K562 (cell line): ENCODE measurements around the gene PALMD. TPM values are rescaled to one million over a fixed set of nuclear protein-coding genes. Genes with fewer than 3 reads are reported as not detected.

Experiments used
- EP400 ChIP-seq: fragments of 450-650 bp; IDR thresholded peaks from 2 replicates; pipeline ENCODE4 v1.6.1; 2017; ENCODE audit warnings: antibody characterized with exemption, mild to moderate bottlenecking, moderate library complexity
- FUS ChIP-seq: fragments of 200-400 bp; formaldehyde crosslinking; optimal IDR thresholded peaks from 2 replicates; pipeline ENCODE3; 2017; ENCODE audit warnings: low read depth, low read length
- IRF2 ChIP-seq: sonication (generic); formaldehyde crosslinking; IDR thresholded peaks from 2 replicates; pipeline ENCODE4 v1.8.1; 2022; ENCODE audit warnings: mild to moderate bottlenecking, missing genetic modification reagents
- JUND ChIP-seq, 2 experiments: IDR thresholded peaks; 2 replicates in 1 of 2; 3 replicates in 1 of 2; pipeline ENCODE4 v1.6.1; 2011; ENCODE audit warnings: borderline replicate concordance in 2 of 2, low read depth in 2 of 2, low read length in 2 of 2, improper control_type of control experiment in 1 of 2, missing biosample characterization in 1 of 2, missing genetic modification characterization in 1 of 2, missing genetic modification reagents in 1 of 2
- MED1 ChIP-seq: sonication (generic); formaldehyde crosslinking; IDR thresholded peaks from 2 replicates; pipeline ENCODE4 v1.8.1; 2023; ENCODE audit warnings: missing genetic modification reagents, borderline replicate concordance
- RBFOX2 ChIP-seq: fragments of 200-400 bp; formaldehyde crosslinking; IDR thresholded peaks from 2 replicates; pipeline ENCODE4 v1.6.1; 2017; ENCODE audit warnings: low read depth, mild to moderate bottlenecking, low read length, moderate library complexity
- ZNF707 ChIP-seq: fragments of 250-450 bp; sonication (Bioruptor Pico); conservative IDR thresholded peaks from 2 replicates; pipeline ENCODE4 v1.8.0; 2022; ENCODE audit warnings: inconsistent platforms, mild to moderate bottlenecking, moderate library complexity
- polyA plus RNA-seq, 8 experiments: library from polyadenylated mRNA; depleted of rRNA in 4 of 8; stranded (reverse) in 5 of 8; unstranded in 3 of 8; fragments of >200 nt; fragmentation: Nextera tagmentation in 2 of 8; fragmentation: Illumina TruSeq in 1 of 8; extraction: Ambion mirVana in 2 of 8; extraction: Trizol in 1 of 8; gene quantifications; 2 replicates each; pipeline versions ENCODE4 v1.2.1 to v1.2.3, GENCODE V29; 2011 to 2014; ENCODE audit warnings: inconsistent platforms in 1 of 8, missing spikeins in 1 of 8
- total RNA-seq, 7 experiments: library from RNA; depleted of rRNA in 6 of 7; stranded (reverse); fragments of >200 nt in 6 of 7; fragmentation: Illumina TruSeq in 2 of 7; extraction: Trizol in 2 of 7; gene quantifications; 2 replicates each; pipeline versions ENCODE4 v1.2.1 to v1.2.3, GENCODE V29; 2011 to 2021; ENCODE audit warnings: low replicate concordance in 1 of 7
- TF ChIP-seq, protein P1 (sequence below): fragments of 450-650 bp; IDR thresholded peaks from 2 replicates; pipeline ENCODE4 v1.7.1; 2018; ENCODE audit warnings: mild to moderate bottlenecking, low read depth; ENCODE audit not compliant: partially characterized antibody
- TF ChIP-seq, protein P2 (sequence below), 2 experiments: fragments of 250-450 bp in 1 of 2; fragments of 450-650 bp in 1 of 2; sonication (Bioruptor Pico) in 1 of 2; IDR thresholded peaks; 2 replicates each; pipeline versions ENCODE4 v1.6.1 to v1.8.0; 2016 to 2021; ENCODE audit warnings: mild to moderate bottlenecking in 2 of 2, moderate library complexity in 2 of 2, missing compliant biosample characterization in 1 of 2, missing genetic modification characterization in 1 of 2
- TF ChIP-seq, protein P3 (sequence below), 2 experiments: fragments of 450-650 bp; IDR thresholded peaks; 2 replicates each; pipeline ENCODE4 v1.6.1; 2018; ENCODE audit warnings: mild to moderate bottlenecking in 2 of 2, low read depth in 1 of 2; ENCODE audit not compliant: partially characterized antibody in 2 of 2

PALMD gene
- total and polyA plus RNA-seq, 9 of the 15 experiments (the other 6 are each of a cell fraction or from before 2014, with no cell fraction given): 2.7 to 13.5 (median 5.4) TPM

- TF ChIP-seq ZNF707 (CRISPR knock-in tag): no peak
- TF ChIP-seq, protein P1, sequence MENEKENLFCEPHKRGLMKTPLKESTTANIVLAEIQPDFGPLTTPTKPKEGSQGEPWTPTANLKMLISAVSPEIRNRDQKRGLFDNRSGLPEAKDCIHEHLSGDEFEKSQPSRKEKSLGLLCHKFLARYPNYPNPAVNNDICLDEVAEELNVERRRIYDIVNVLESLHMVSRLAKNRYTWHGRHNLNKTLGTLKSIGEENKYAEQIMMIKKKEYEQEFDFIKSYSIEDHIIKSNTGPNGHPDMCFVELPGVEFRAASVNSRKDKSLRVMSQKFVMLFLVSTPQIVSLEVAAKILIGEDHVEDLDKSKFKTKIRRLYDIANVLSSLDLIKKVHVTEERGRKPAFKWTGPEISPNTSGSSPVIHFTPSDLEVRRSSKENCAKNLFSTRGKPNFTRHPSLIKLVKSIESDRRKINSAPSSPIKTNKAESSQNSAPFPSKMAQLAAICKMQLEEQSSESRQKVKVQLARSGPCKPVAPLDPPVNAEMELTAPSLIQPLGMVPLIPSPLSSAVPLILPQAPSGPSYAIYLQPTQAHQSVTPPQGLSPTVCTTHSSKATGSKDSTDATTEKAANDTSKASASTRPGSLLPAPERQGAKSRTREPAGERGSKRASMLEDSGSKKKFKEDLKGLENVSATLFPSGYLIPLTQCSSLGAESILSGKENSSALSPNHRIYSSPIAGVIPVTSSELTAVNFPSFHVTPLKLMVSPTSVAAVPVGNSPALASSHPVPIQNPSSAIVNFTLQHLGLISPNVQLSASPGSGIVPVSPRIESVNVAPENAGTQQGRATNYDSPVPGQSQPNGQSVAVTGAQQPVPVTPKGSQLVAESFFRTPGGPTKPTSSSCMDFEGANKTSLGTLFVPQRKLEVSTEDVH: no peak
- TF ChIP-seq MED1 (CRISPR knock-in tag): no peak
- TF ChIP-seq, protein P2, sequence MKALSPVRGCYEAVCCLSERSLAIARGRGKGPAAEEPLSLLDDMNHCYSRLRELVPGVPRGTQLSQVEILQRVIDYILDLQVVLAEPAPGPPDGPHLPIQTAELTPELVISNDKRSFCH (CRISPR knock-in tag; IDR thresholded peaks at IDR 0.05): no peak
- TF ChIP-seq, protein P2 (tag; IDR thresholded peaks at IDR 0.05): 0 out of 2 replicates have a peak, but pooled peaks have one; percentile 20
- TF ChIP-seq JUND (IDR thresholded peaks at IDR 0.05; ENCODE audit: borderline replicate concordance, low read depth, low read length): no peak
- no peak for TF ChIP-seq JUND (tag; IDR thresholded peaks at IDR 0.05; ENCODE audit: borderline replicate concordance, low read depth, low read length)
- peak; percentile 24; the same call in 1 of the 2 replicates for TF ChIP-seq RBFOX2
- TF ChIP-seq IRF2 (CRISPR knock-in tag): no peak
- TF ChIP-seq, protein P3, sequence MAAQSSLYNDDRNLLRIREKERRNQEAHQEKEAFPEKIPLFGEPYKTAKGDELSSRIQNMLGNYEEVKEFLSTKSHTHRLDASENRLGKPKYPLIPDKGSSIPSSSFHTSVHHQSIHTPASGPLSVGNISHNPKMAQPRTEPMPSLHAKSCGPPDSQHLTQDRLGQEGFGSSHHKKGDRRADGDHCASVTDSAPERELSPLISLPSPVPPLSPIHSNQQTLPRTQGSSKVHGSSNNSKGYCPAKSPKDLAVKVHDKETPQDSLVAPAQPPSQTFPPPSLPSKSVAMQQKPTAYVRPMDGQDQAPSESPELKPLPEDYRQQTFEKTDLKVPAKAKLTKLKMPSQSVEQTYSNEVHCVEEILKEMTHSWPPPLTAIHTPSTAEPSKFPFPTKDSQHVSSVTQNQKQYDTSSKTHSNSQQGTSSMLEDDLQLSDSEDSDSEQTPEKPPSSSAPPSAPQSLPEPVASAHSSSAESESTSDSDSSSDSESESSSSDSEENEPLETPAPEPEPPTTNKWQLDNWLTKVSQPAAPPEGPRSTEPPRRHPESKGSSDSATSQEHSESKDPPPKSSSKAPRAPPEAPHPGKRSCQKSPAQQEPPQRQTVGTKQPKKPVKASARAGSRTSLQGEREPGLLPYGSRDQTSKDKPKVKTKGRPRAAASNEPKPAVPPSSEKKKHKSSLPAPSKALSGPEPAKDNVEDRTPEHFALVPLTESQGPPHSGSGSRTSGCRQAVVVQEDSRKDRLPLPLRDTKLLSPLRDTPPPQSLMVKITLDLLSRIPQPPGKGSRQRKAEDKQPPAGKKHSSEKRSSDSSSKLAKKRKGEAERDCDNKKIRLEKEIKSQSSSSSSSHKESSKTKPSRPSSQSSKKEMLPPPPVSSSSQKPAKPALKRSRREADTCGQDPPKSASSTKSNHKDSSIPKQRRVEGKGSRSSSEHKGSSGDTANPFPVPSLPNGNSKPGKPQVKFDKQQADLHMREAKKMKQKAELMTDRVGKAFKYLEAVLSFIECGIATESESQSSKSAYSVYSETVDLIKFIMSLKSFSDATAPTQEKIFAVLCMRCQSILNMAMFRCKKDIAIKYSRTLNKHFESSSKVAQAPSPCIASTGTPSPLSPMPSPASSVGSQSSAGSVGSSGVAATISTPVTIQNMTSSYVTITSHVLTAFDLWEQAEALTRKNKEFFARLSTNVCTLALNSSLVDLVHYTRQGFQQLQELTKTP (IDR thresholded peaks at IDR 0.05; ENCODE audit: low read depth in 1 of 2, partially characterized antibody in 2 of 2): peak in 1 of 2 experiments; percentile 29
- TF ChIP-seq FUS: no peak
- peak; percentile 22 for TF ChIP-seq EP400
- TF ChIP-seq, all 486 proteins: peak for 50
Observed at GRCh38 chr1:99645699-99646531, at the start of gene PALMD (continued).
